Mammary epithelial cell (primary cell): ENCODE measurements around the gene GRWD1.

Experiments used
- EZH2 ChIP-seq: IDR thresholded peaks from 2 replicates; pipeline ENCODE4 v1.6.1; 2012; ENCODE audit warnings: low read length, inconsistent platforms, borderline replicate concordance
- TF ChIP-seq, protein P1 (sequence below), 2 donors: IDR thresholded peaks in 1 of 2; conservative IDR thresholded peaks in 1 of 2; 2 replicates each; pipeline ENCODE4 v1.5.1; 2011 to 2012; ENCODE audit warnings: inconsistent platforms in 2 of 2, low read length in 2 of 2, mild to moderate bottlenecking in 2 of 2, control low read depth in 1 of 2, low read depth in 1 of 2; ENCODE audit not compliant: insufficient read depth in 1 of 2; ENCODE audit errors: extremely low read depth in 1 of 2

DNA sequence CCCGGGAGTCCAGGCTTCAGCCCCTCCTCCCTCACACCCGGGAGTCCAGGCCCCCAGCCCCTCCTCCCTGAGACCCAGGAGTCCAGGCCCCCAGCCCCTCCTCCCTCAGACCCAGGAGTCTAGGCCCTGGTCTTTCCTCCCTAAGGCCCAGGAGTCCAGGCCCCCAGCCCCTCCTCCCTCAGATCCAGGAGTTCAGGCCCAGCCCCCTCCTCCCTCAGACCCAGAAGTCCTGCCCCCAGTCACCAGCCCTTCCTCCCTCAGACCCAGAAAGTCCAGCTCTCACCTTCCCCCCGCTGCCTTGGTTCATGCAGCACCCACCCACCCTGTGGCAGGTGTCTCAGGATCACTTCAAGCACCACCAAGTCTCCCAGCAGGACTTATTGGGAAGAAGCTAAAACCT is 37.5 kb downstream of the GRWD1 start:
- TF ChIP-seq, protein P1, sequence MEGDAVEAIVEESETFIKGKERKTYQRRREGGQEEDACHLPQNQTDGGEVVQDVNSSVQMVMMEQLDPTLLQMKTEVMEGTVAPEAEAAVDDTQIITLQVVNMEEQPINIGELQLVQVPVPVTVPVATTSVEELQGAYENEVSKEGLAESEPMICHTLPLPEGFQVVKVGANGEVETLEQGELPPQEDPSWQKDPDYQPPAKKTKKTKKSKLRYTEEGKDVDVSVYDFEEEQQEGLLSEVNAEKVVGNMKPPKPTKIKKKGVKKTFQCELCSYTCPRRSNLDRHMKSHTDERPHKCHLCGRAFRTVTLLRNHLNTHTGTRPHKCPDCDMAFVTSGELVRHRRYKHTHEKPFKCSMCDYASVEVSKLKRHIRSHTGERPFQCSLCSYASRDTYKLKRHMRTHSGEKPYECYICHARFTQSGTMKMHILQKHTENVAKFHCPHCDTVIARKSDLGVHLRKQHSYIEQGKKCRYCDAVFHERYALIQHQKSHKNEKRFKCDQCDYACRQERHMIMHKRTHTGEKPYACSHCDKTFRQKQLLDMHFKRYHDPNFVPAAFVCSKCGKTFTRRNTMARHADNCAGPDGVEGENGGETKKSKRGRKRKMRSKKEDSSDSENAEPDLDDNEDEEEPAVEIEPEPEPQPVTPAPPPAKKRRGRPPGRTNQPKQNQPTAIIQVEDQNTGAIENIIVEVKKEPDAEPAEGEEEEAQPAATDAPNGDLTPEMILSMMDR (conservative IDR thresholded peaks at IDR 0.05 in 1 of 2, IDR thresholded peaks at IDR 0.05 in 1 of 2; ENCODE audit: extremely low read depth in 1 of 2, insufficient read depth in 1 of 2, low read depth in 1 of 2, low read length in 2 of 2), result no peak
- no peak for TF ChIP-seq EZH2
